ENCODE data around the gene SHISA6. TPM values are rescaled to one million over a fixed set of nuclear protein-coding genes. Genes with fewer than 3 reads are reported as not detected.

The SHISA6 gene
- 1 to 10 TPM in 2 of 4 donors, under 1 TPM in 2; 0.51 to 1.9 (median 1.1) TPM for total RNA-seq

DNA sequence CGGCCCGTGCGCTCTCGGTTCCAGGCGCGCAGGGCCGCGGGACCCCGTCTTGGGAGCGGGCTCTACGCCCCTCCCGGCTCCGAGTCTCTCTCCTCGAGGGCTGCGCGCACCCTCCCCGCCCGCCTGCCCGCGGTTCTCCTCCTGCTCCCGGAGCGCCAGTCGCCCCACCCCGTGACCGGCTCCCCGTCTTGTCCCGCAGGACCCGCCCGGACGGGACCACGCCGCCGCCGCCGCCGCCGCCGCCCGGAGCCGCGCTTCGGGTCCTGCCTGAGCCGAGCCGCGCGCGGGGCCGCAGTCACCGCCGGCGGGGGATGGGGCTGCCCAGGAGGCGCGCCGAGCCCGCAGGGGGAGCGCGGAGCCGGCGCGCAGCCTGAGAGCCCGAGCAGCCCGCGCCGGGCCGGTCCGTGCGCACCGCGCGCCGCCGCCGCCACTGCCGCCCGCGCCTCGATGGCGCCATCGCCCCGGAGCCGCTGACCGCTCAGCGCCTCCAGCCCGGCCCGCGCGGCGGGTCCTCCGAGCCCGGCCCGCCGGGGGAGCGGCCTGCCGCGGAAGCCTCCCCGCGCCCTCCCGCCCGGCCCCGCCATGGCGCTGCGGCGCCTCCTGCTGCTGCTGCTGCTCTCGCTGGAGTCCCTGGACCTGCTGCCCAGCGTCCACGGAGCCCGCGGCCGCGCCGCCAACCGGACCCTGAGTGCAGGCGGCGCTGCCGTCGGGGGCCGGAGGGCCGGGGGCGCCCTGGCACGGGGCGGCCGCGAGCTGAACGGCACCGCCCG lies at the start of gene SHISA6:
TSS of gene SHISA6 (plus strand) at position 373 of the 770 bp plus-strand sequence.
- TF ChIP-seq, protein P1, sequence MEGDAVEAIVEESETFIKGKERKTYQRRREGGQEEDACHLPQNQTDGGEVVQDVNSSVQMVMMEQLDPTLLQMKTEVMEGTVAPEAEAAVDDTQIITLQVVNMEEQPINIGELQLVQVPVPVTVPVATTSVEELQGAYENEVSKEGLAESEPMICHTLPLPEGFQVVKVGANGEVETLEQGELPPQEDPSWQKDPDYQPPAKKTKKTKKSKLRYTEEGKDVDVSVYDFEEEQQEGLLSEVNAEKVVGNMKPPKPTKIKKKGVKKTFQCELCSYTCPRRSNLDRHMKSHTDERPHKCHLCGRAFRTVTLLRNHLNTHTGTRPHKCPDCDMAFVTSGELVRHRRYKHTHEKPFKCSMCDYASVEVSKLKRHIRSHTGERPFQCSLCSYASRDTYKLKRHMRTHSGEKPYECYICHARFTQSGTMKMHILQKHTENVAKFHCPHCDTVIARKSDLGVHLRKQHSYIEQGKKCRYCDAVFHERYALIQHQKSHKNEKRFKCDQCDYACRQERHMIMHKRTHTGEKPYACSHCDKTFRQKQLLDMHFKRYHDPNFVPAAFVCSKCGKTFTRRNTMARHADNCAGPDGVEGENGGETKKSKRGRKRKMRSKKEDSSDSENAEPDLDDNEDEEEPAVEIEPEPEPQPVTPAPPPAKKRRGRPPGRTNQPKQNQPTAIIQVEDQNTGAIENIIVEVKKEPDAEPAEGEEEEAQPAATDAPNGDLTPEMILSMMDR (IDR thresholded peaks at IDR 0.05; ENCODE audit: low read depth): no peak

DNA sequence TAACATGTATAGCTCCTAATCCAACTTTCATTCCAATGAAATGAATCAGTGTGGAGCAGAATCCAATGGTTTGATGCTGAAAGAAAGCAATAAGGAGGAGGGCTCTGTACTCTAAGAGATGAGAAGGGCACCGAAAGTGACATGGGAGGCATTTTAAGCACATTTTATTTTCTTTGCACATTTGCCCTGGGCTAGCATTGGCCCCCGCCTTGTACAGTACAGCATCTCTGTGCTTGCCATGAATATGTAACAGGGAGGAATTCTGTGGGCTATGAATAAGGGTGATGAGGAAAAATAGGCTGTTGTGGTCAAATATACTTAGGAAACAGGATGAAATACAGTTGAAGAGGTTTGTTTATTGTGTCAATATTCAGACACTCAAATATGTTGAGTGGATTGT lies 45.2 kb upstream of the SHISA6 start:
- TF ChIP-seq, protein P1 (IDR thresholded peaks at IDR 0.05; ENCODE audit: low read depth): no peak

DNA sequence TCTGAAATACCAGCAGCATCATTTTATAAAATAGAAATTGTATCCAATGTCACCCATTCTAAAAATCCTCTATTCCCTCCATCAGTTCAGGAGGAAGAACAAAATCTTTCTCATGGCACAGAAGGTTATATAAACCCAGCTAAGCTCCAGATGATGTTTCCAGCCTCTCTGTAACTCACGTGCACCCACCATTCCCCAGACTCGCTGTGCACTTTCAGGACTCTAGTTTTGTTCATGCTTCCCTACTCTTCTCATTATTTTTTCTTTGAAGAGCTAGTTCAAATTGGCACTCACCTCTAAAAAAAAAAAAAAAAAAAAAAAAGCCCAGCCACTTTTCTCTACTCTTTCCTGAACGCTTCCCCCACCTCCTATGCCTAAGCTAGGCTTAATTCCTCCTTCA lies 36.0 kb upstream of the SHISA6 start:
- TF ChIP-seq, protein P1 (IDR thresholded peaks at IDR 0.05; ENCODE audit: low read depth): no peak

DNA sequence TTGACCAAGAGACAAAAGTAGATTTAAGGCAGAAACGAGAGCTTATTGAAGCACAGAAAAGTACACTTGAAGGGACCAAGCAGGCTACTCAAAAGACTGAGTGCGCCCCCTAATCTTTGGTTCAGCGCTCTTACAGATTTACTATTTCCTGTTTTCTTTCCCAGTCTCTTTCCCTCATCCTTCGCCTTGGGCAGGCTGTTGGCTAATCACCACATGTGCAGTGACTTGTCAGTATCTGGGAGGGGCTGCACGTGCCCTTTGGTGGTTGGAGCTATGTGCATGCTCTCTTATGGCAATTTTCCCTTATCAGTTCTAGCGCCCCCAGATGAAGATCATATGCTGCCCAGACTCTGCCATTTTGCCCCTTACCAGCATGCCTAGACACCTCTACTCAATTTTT lies 35.4 kb upstream of the SHISA6 start:
- TF ChIP-seq, protein P1 (IDR thresholded peaks at IDR 0.05; ENCODE audit: low read depth): no peak

DNA sequence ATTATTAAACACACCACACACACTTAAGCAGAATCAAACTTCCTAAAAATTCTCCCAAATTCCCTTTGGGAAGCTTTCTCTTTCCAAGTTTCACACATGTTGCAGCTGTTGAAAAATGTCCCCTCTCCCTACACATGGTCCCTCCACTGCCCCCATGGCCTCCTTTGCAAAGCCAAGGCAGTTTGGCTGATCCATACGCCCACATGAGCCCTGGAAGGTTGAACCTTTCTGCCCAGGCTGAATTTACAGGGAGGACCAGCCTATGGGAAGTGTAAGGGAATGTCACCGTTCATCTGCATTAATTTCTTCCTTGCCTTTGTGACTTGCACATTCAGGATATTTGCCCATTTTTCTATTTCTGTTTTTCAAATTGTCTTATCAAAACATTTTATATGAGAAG lies 31.1 kb upstream of the SHISA6 start:
- TF ChIP-seq, protein P1 (IDR thresholded peaks at IDR 0.05; ENCODE audit: low read depth): no peak

DNA sequence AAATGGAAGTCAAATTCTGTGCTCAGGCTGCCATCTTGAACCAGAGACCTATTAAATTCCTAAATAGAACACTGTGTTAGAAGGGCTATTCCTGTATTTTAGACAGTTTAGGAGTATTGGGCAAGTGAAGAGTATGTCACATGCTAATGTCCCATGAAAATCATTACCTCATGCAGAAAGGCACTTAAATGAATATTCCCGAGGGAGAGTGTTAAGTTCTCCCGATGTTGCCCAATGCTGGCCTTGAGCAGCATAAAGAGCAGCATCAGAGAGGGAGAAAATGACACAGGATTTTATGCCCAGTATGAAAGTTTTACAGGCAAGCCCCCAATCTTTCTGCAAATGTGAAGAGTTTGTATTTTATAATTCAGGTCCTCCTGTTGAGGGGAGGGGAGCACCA lies 28.2 kb upstream of the SHISA6 start:
- TF ChIP-seq, protein P1 (IDR thresholded peaks at IDR 0.05; ENCODE audit: low read depth): no peak

DNA sequence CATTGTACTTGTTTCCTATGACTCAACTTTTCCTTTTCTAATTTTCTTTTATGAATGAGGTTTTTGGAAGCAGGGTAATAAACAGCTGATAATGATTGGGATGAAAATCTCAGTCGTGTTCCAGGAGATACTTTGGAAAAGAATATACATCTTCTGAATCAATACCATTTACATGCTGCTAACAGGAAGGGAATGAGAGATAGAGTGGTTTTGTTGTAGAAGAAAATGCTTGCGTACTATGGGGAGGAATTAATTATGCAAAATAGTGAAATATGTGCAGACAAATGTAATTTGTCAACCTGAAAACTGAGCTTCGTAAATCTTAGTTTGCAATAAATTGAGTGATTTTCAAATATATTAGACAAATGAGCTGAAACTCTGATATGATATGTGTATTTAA lies 24.0 kb upstream of the SHISA6 start:
- TF ChIP-seq, protein P1 (IDR thresholded peaks at IDR 0.05; ENCODE audit: low read depth): no peak

Data from subcutaneous adipose tissue (tissue), 4 donors.